Measurements from ENCODE around the gene FAM222A. TPM values are rescaled to one million over a fixed set of nuclear protein-coding genes. Genes with fewer than 3 reads are reported as not detected.

FAM222A gene
- total RNA-seq, 3 donors from 2014 or later: 1.7 to 4.4 (median 3.5) TPM

DNA sequence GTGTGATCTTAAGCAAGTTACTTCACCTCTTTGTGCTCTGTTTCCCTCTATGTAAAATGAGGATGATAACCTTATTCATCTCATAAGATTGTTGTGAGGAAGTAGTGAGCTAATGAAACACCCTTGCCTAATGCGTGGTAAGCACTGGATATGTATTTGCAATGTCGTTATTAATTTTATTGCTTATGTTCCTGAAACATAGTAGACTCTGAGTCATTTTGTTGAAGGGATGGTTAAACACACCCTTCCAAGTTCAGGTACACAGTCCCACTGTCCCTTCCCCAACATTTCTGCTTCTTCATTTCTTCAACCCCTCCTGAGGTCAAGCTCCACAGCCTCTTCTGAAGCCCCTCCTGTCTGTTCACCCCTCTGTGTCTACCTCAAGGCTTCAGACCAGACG, 40.2 kb upstream of the FAM222A start:
- no peak for ATAC-seq
- H3K4me3 ChIP-seq: no peak overlapping the region
- DNase-seq: no peak
- TF ChIP-seq CTCF (IDR thresholded peaks at IDR 0.05): no peak
- no peaks in the 10 kb centered on the region for H3K4me1 ChIP-seq (ENCODE audit: low read depth)
- intact Hi-C loops (cut with DNase I, micrococcal nuclease): no loop called here
- no peaks in the 10 kb centered on the region for H3K36me3 ChIP-seq (ENCODE audit: low read depth)
- no peaks in the 10 kb centered on the region for H3K9me3 ChIP-seq

DNA sequence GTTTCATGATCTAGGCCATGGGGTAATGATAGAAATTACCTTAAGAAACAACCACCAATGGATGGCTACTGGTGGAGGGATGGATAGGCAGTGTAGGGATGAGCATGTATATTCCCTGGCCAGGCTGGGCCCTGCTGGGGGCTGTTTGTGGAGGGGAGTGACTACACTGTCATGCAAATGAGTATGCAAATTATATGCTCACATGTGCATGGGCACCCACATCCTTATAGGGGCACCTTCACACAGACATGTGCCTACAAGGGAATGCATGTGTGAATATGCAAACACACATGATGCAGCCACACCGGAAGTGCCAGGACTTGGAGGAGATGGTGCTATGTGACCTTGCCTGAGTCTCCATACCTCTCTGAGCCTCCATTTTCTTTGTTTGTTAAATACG, 39.7 kb upstream of the FAM222A start:
- no peak overlapping the region for H3K4me3 ChIP-seq
- H3K36me3 ChIP-seq (ENCODE audit: low read depth): no peaks in the 10 kb centered on the region
- DNase-seq (no peak), ATAC-seq (no peak)
- H3K9me3 ChIP-seq: no peaks in the 10 kb centered on the region
- H3K4me1 ChIP-seq (ENCODE audit: low read depth): peaks cover under 1% of the 10 kb centered on the region
- intact Hi-C loops (cut with DNase I, micrococcal nuclease): no loop called here
- TF ChIP-seq CTCF (IDR thresholded peaks at IDR 0.05): no peak

- ATAC-seq (no peak), DNase-seq (no peak)
These were observed 38.2 kb upstream of the FAM222A start for GRCh38 chr12:109675411-109675810.

DNA sequence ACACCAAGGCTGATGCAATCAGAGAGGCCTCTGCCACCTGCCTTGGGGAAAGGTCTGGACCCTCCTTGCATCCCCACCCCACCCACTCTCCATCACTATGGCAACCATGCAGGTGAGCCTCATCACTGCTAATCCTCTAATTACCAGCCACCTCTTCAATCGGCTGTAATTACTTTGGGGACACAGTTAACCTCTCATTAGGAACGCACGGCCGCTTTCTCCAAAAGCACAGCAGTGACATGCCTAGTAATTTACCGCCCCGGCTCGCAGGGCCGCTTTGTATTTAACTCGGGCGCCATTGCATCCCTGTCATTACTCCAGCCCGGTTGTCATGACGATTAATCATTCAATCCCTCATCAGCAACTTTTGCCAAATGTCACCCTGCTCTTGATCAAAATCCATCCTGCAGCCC, 36.3 kb upstream of the FAM222A start:
- no peak for DNase-seq
- H3K36me3 ChIP-seq (ENCODE audit: low read depth): no peaks in the 10 kb centered on the region
- no peak for ATAC-seq
- H3K4me3 ChIP-seq: no peak overlapping the region
- intact Hi-C loops (cut with DNase I, micrococcal nuclease): no loop called here
- H3K4me1 ChIP-seq (ENCODE audit: low read depth): peaks cover 7% of the 10 kb centered on the region
- no peak for TF ChIP-seq CTCF (IDR thresholded peaks at IDR 0.05)
- no peaks in the 10 kb centered on the region for H3K9me3 ChIP-seq

More at GRCh38 chr12:109675411-109675810, 38.2 kb upstream of the FAM222A start:
- no peaks in the 10 kb centered on the region for H3K9me3 ChIP-seq
- H3K36me3 ChIP-seq (ENCODE audit: low read depth): no peaks in the 10 kb centered on the region
- H3K4me3 ChIP-seq: no peak overlapping the region
- H3K4me1 ChIP-seq (ENCODE audit: low read depth): peaks cover 7% of the 10 kb centered on the region
- TF ChIP-seq CTCF (IDR thresholded peaks at IDR 0.05): no peak
- intact Hi-C loops (cut with DNase I, micrococcal nuclease): no loop called here

- H3K36me3 ChIP-seq (ENCODE audit: low read depth): no peaks in the 10 kb centered on the region
- H3K4me1 ChIP-seq (ENCODE audit: low read depth): peaks cover 7% of the 10 kb centered on the region
- DNase-seq (peak in 2 of 3 donors; percentile 20 to 30), ATAC-seq (peak; percentile 56)
- no peak overlapping the region for H3K4me3 ChIP-seq
- no peaks in the 10 kb centered on the region for H3K9me3 ChIP-seq
- TF ChIP-seq CTCF (IDR thresholded peaks at IDR 0.05): no peak
- intact Hi-C loops (cut with DNase I, micrococcal nuclease): no loop called here
These were observed 34.9 kb upstream of the FAM222A start for GRCh38 chr12:109678719-109679118.

Data from mucosa of descending colon (tissue), 3 donors.